Panc1 (cell line): Measurements from ENCODE around the gene DCBLD2.

Experiments
- CTCF ChIP-seq: fragments of 450-650 bp; IDR thresholded peaks from 2 replicates; pipeline ENCODE4 v1.5.1; 2017; ENCODE audit warnings: mild to moderate bottlenecking
- POLR2AphosphoS5 ChIP-seq: IDR thresholded peaks from 2 replicates; pipeline ENCODE4 v1.6.1; 2012; ENCODE audit warnings: mild to moderate bottlenecking, low read depth, low read length, moderate library complexity

- TF ChIP-seq POLR2AphosphoS5 (no peak), CTCF (no peak)
Measured at GRCh38 chr3:98900265-98901118, 1.0 kb downstream of the DCBLD2 start.
